GM18505 (cell line): ENCODE data around the gene TCHP.
"Not testable (repeated sequence)": the region's sequence is repeated elsewhere in the genome, so short reads cannot be mapped to it uniquely, and the experiment has no call there.

Source experiments
- ATAC-seq: cut with Tn5 transposase; IDR thresholded peaks from one replicate; pipeline ENCODE4 v1.9.1; 2021; ENCODE audit not compliant: unreplicated experiment
- POLR2A ChIP-seq: IDR thresholded peaks from 4 replicates; pipeline ENCODE4 v1.6.1; 2011; ENCODE audit warnings: borderline replicate concordance; ENCODE audit not compliant: insufficient read depth, insufficient read length; ENCODE audit errors: extremely low read depth

The TCHP gene

DNA sequence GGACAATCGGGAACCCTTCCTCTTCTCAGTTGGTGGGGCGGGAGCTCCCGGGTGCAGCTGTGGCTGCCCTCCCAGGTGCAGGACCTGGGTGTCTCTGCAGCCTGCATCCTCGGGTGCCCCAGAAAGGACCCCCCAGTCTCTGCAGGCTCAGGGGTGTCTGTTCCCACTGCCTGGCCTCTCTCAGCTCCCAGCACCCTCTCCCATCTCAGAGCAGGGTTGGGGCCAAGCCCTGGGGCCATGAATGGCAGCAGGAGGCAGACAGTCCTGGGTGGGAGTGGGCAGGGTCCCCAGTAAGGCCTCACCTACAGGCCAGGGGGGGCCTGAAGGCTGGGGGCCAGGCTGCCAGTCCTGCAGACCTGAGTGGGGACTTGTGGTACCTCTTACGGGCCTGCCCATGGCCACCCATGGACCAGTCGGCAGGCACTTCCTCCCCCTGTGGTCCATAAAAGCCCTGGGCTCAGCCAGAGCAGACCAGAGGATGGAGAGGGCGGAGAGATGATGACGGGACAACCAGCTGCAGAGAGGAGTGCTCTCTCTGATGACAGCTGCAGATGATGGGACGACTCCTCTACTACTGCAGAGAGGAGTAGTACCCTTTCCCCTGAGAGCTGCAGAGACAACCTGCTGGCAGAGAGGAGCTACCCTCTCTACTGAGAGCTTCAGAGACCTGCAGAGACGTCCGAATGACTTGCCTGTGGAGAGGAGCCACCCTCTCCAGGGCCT lies 26.6 kb downstream of the TCHP start:
- no peak for TF ChIP-seq POLR2A
- ATAC-seq, result no peak

DNA sequence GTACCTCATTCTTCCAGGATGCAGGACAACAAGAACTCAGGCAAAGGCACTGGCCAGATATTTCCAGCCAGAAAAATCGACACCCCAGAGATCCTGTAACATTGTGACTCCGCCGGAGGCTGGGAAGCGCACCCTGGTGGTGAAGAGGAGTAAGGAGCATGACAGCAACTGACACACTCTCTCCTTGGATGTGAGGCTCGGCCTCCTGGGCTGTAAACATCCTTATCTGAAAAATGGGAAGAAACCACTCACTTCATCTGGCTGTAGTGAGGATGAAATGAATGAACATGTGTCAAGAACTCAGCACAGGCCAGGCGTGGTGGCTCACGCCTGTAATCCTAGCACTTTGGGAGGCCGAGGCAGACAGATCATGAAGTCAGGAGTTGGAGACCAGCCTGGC lies 27.5 kb downstream of the TCHP start:
- no peak for TF ChIP-seq POLR2A
- ATAC-seq, result no peak

DNA sequence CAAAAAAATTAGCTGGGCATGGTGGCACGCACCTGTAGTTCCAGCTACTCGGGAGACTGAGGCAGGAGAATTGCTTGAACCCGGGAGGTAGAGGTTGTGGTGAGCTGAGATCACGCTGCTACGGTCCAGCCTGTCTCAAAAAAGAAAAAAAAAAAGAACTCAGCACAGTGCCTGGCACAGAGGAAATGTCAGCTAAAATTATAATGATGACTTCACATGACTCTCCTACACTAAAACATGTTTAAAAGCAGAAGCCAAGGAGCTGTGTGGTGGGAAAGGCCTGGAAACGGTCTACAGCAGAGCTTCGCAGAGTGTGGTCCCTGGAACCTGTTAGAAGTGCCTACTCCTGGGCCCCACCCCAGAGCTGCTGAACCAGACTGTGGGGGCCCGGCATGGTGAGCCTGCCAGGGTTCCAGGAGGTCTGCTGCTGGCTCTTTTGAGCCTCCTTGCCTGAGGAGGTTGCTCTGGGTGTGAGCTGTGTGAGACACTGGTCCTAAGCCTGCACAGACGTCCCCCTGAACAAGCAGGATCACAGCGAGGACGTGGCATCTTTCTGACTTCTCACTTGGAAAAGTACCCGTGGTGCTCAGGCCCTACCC lies 28.1 kb downstream of the TCHP start:
- TF ChIP-seq POLR2A, result no peak
- no peak for ATAC-seq

DNA sequence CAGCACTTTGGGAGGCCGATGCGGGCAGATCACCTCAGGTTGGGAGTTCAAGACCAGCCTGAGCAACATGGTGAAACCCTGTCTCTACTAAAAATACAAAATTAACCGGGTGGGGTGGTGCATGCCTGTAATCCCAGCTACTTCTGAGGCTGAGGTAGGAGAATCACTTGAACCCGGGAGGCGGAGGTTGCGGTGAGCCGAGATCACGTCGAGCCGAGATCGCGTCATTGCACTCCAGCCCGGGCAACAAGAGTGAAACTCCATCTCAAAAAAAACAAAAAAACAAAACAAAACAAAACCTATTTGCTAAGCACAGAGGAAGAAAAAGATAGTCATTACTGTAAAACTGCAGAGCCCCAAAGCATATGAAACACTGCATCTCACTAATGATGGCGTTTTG lies 29.3 kb downstream of the TCHP start:
- not testable (repeated sequence) for ATAC-seq

DNA sequence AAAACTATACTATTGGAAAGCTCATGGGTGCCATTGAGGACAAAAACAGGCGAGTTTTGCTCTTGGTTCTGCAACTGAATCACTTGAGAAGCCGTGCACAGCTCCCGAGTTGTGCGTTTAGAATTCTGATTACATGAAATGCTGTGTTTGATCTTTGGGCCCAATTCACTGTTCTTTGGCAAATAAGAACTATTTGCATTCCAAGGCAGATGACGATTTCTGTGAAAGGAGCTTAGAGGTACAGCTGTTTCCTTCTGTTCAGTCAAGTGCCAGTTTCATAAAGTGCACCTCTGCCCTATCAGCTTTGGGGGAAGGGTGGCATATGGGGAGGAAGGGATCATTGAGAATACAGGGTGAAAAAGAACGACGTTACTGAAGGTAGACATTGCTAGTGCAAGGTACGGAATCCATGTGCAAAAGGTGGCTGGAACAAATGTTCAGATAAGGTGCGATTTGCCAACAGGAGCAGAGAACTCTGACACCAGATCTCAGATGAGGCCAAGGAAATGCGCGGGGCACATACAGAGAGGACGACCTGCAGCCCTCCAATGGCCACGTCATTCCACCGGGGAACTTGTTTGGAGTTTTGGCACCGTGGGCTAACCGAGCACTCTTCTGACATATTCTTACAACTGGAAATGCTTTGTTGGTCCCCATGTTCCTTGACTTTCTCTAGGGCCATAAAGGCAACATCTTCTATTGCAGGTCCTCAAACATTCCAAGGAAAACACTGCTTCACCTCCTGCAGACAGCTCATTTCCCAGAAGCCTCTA lies 30.1 kb downstream of the TCHP start:
- TF ChIP-seq POLR2A, result no peak
- ATAC-seq, result no peak

DNA sequence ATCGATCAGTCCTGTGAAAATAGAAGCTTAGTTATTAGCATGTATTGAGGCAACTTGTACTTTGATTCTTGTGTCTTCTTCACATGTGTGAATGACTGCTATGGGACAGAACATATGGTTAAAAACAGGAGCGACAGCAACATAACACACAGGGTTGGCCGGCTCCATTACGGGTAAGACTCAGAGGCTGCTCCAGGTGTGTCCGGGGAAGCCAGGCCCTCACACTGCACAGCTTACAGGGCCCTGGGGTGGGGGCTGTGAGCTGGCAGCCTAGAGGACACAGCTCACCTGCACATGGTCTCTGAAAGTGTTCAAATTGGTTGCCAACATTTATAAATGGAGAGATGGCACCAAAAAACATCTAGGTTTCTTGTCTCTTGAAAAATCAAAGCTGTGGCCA lies 31.1 kb downstream of the TCHP start:
- TF ChIP-seq POLR2A, result no peak
- ATAC-seq, result no peak

DNA sequence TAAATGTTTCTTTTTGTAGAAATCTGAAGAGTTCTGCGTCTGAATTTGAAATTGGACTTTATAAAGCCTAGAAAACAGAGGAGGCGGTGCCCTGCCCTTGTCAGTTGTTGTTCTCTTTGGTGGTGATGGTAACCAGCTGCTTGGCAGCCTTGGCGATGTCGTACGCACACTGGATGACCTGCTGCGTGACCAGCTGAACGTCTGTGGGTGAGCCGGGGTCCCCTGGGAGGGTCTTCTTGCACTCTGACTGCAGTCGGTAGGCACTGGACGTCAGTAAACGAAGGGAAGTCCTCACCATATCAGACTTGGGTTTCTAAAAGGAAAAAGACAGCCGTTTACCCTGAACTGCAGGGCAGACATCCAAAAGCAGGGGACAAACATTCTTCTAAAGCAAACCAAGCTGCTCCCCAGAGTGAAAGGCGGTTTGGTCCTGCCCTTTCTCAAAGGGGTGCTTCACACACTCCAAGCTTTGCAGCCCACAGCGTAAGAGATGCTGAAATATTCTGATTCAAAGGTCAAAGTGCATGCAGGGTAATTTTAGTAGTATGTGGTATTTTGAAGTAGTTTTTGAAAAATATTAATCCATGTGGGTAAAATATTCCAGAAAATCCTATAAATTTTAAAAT lies 32.9 kb downstream of the TCHP start:
- ATAC-seq, result no peak
- no peak for TF ChIP-seq POLR2A

DNA sequence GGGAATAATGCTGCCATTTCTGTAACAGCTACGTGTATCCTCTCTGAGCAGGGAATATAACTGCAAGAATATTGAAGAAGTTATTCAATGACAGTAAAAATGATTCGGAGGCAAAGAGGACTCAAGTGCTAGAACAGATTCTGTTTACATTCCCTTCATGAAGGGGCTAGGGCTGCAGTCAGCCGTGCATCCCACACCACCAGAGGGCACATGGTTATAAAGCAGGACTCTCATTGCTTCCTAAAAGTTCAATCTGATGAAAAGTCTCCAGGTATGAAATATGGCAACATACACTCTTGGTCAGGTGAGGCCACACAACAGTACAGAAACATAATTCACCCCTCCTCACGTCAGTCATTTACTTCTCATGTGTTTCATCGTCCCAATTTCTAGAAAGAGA lies 34.0 kb downstream of the TCHP start:
- no peak for TF ChIP-seq POLR2A
- ATAC-seq, result no peak

DNA sequence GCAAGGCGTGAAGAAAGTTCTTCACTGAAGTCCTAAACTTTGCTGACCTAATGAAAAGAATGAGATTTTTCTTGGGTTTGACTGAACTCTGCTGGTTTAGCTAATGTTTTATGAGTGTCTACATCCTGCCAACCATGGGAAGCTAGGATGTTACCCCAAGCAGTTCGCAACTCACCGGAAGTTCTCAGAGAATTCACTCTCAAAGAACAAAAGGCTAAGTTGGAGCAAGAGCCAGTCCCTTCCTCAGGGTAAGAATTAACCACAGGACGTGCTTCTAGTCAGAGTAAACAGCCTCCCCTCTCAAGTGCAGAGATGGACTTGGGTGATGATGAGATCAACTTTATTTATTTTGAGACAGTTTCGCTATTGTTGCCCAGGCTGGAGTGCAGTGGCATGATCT lies 37.3 kb downstream of the TCHP start:
- TF ChIP-seq POLR2A, result no peak
- no peak for ATAC-seq

DNA sequence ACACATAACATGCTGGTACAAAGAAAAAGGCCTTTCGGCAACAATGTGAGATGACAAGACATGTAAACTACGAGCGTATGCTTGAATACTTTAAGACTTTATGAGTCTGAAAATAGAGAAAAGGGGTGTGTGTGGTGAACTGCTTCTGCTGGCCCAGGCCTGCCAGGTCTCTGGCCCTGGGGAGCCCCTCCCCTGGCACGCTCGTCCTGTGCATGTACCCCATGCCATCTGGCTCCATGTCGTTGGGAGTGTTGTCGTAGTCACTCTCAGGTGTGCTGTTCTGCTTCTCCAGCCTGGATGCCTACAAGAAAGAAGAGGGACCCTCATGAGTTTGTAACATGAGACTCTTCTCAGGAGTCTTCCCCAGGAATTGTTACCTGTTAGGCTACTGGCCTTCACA lies 38.9 kb downstream of the TCHP start:
- no peak for TF ChIP-seq POLR2A
- no peak for ATAC-seq

DNA sequence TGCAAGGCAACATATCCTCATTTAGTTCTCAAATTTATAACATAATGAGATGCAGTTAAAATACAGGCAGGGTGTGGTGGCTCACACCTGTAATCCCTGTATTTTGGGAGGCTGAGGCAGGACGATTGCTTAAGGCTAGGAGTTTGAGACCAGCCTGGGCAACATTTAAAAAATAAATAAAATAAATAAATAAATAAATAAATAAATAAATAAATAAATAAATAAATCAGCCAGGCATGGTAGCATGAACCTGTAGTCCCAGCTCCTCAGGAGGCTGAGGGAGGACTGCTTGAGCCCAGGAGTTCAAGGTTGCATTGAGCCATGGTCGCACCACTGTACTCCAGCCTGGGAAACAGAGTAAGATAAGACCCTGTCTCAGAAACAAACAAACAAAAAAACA lies 39.4 kb downstream of the TCHP start:
- TF ChIP-seq POLR2A, result no peak
- no peak for ATAC-seq

DNA sequence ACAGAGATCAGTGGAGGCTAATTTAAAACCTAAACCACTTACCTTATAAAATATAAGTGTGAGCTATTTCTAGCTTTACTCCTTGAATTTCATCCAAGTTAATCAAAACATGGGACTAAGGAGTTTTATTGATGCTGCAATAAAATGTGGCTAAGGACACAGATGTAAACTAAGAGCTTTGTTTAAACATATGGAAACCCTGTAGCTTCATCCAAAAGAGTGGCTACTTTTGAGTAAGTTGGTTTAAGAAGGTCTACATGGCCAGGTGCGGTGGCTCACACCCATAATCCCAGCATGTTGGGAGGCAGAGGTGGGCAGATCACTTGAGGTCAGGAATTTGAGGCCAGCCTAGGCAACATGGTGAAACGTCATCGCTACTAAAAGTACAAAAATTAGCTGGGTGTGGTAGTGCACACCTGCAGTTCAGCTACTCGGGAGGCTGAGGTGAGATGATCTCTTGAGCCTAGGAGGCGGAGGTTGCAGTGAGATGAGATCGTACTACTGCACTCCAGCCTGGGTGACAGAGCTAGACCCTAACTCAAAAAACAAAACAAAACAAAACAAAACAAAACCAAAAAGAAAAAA lies 40.4 kb downstream of the TCHP start:
- TF ChIP-seq POLR2A, result no peak
- ATAC-seq, result no peak

DNA sequence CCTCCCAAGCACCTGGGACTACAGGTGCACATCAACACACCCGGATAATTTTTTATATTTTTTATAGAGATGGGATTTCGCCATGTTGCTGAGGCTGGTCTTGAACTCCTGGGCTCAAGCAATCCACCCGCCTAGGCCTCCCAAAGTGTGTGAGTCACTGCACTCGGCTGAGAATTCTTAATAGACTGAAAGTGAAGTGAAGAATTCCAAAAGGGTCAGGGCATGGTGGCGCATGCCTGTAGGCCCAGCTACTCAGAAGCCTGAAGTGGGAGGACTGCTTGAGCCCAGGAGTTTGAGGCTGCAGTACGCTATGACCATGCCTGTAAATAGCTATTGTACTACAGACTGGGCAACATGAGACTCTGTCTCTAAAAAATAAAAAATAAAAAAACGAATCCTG lies 43.7 kb downstream of the TCHP start:
- TF ChIP-seq POLR2A, result no peak

More for the DNA sequence above, 43.7 kb downstream of the TCHP start:
- ATAC-seq, result no peak
